PFSK-1 (cell line): Measurements from ENCODE around the gene TACR1.

Experiments used
- REST ChIP-seq, 2 experiments: IDR thresholded peaks; 2 replicates each; pipeline versions ENCODE4 v1.6.1 to v1.8.0; 2011 to 2012; ENCODE audit warnings: low read depth in 2 of 2, low read length in 2 of 2, control low read depth in 1 of 2, inconsistent platforms in 1 of 2, mild to moderate bottlenecking in 1 of 2, moderate library complexity in 1 of 2; ENCODE audit not compliant: insufficient read depth in 1 of 2
- SIN3A ChIP-seq: IDR thresholded peaks from 2 replicates; pipeline ENCODE4 v1.6.1; 2012; ENCODE audit warnings: mild to moderate bottlenecking, low read length, moderate library complexity, borderline replicate concordance; ENCODE audit not compliant: insufficient read depth

DNA sequence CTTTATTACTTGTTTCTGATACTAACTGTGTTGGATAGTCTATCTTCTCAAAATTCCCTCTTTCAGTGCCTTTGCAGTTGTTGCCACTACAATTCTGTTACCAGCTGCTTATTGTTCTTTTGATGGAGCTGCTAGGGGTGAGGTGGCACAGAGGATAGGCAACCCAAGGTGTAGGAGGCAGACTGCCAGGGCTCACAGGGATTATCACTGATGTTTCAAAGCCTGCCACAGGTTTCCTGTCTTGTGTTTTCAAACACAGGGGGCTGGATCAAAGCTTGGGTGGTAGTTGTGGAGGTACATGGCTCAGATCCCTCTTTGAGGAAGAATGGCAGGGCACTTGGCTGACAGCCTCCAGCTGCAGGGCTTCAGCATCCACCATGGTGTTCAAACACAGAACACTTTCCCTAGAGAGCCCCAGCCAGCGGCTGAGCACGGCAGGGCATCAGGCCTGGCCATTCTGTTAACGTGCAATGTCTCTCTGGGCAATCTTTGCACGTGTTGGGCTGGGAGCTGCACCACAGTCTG lies 153.7 kb downstream of the TACR1 start:
- TF ChIP-seq REST (IDR thresholded peaks at IDR 0.05; ENCODE audit: insufficient read depth in 1 of 2, low read depth in 2 of 2, low read length in 2 of 2) (no peak), SIN3A (no peak)
